Measurements from ENCODE around the gene SGMS1.

Gene SGMS1

GRCh38 chr10:50635286-50635685 is 11.5 kb upstream of the SGMS1 start:
- FAIRE-seq, result no peak

DNA sequence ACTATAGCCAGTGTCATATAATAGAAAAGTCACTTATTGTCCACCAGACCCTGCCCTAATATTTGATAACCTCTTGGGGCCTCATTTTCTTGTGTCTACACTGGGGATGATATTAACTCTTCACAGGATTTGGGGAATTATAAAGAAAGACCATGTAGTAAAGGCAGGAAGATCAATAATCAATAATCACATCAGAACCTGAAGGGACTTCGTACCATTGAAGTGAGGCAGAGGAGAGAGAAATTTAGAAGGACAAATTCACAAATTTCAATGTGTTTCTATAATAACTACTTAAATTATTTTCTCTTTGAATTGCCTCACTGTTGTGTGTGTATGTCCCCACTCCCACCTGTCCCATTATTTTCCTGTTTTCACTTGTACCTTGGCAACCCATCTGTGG is 10.7 kb upstream of the SGMS1 start:
- no peak for FAIRE-seq

- FAIRE-seq, result no peak
These were observed 7.3 kb upstream of the SGMS1 start for GRCh38 chr10:50631052-50631451.

- no peak for FAIRE-seq
These were observed 5.9 kb upstream of the SGMS1 start for GRCh38 chr10:50629495-50630122.

- FAIRE-seq, result no peak
These were observed 4.1 kb upstream of the SGMS1 start for GRCh38 chr10:50627896-50628295.

DNA sequence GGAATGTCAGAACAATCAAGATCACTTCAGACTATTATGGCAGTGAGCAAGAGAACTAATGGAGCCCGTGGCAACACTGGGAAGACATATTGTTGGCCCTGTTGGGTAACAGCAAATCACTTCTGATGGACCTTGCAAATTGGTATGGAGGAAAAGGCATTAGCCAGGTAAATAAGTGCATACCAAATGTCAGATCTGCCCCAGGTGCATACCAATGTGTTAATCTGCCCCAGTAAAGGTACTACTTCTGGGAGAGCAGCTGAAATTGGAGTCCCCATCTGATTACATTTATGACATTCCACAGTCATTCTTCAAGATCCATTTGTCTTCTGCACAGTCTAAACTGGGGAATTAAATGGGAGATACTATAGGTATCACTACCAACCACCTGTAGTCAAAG is 3.7 kb upstream of the SGMS1 start:
- no peak for FAIRE-seq

GRCh38 chr10:50625649-50626132 is 1.9 kb upstream of the SGMS1 start:
- no peak for FAIRE-seq

- FAIRE-seq, result no peak
These were observed 1.2 kb upstream of the SGMS1 start for GRCh38 chr10:50624866-50625501.

DNA sequence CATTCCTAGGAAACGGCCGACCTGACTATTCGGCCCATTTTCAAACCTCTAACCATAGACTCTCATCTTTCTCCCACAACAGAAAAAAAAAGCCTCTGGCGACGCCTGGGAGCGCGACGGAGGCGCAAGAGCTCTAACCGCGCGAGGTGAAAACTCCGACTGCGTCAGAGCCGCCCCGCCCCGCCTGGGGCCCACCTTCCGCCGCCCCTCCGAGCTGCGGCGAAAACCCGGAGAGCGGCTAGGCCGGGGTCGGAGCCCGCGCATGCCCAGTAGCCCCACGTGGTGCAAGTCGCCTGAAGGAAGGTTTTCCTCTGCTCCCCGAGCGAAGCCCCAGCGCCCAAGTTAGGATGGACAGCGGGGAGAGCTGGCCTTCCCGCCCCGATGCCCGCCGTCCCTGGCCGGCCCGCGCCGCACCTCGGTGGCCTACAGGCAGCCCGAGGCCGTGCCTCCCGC is 683 bp upstream of the SGMS1 start:
- no peak for FAIRE-seq

GRCh38 chr10:50622706-50623662 is 772 bp downstream of the SGMS1 start:
- FAIRE-seq, result no peak

- FAIRE-seq, result no peak
These were observed 1.6 kb downstream of the SGMS1 start for GRCh38 chr10:50621968-50622705.

- FAIRE-seq, result no peak
These were observed 2.9 kb downstream of the SGMS1 start for GRCh38 chr10:50620899-50621298.

DNA sequence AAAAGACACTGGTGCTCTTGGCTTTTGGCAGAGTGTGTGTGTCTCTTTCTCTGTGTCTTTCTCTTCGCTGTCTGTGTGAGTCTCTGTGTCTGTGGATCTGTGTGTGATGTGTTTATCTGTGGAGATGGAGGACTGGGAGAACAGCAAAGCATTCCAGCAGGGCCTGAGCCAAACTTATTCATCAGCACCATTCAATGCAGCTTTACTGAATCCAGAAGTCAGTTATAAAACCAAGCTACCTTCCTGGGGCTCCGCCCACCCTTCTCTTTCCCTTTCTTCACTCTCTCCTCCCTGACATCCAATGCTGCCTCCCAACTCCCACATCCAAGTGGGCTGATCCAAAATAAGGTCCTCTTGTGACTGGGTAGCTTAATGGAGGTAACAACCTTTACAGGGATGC is 3.9 kb downstream of the SGMS1 start:
- no peak for FAIRE-seq

- FAIRE-seq, result no peak
These were observed 4.6 kb downstream of the SGMS1 start for GRCh38 chr10:50619166-50619565.

DNA sequence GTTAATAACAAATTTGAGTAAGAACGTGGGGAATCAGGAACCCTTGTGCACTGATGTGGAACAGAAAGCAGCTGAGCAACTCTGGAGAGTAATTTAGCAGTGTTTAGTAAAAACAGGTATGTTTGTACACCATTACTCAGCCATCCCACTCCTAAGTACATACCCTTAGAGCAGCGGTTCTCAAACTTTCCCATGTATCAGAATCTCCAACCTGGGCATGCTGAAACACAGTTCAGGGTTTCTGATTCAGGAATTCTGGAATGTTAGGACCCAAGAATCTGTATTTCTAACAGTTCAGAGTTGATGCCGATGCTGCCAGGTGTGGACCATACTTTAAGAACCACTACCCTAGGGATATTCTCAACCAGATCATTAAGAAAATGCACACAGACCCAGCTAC is 5.1 kb downstream of the SGMS1 start:
- FAIRE-seq, result no peak

DNA sequence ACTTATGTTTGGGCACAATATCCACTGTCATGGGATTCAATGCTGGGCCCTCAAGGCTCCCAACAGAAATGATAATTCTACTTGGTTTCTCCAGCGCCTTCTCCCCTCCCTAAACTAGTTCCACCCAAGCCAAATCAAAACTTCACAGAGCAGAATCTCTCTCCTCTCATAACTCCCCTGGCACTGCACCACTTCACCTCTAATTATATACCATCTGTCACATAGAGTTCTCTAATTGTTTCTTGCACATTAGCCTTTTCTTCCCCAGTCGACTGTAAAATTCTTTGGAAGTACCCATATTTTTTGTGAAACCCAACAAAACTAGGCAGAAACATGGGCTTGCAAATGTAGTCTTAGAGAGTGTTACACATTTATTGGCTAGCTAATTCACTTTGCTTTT is 8.1 kb downstream of the SGMS1 start:
- FAIRE-seq, result no peak

DNA sequence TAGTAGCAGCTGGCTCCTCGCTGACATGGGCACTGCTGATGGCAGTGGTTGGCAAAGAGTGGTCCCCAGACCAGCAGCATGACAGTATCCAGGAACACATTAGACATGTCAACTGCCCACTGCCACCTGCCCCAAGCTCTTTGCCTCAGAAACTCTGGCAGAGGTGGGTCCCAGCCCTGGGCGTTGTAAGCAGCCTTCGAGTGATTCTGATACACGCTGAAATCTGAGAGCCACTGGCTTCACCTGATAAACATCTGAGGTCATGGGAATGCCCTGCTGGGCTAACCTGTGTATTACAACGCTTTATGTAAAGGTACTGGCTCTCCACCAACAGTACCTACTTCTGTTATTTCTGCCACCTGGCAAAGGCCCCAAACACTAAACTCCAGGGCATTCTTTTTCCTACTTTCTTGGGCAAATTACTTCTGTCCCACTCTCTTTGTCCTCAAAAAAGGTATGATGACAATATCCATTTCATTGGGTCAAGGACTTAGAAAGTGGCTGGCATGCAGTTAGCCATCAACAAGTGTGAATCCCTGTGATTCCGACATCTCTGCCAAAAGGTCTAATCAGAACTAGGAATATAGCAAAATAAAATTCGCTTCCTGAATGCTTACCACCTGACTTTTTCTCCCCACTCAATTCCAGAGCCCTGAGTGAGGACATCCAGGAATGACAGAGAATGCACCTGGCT is 9.2 kb downstream of the SGMS1 start:
- no peak for FAIRE-seq

GRCh38 chr10:50613726-50614443 is 9.9 kb downstream of the SGMS1 start:
- no peak for FAIRE-seq

GRCh38 chr10:50613150-50613549 is 10.6 kb downstream of the SGMS1 start:
- no peak for FAIRE-seq

DNA sequence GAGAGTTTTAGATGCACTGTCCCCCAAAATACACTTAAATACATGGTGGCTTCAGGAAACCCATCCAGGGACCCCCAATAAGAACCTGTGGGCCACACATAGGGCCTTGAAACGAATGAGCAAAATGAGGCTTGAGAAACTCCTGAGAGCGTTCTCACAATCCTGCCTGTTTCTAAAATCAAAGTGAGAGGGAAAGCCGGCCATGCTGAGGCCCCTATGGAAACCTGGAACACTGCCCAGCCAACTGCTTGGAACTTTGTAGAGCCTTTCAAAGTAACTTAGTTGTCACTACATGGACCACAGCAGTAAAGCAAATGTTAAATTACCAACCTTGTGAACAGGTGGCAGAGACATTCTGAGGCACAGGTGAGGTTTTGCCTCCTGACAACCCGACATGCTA is 13.4 kb downstream of the SGMS1 start:
- no peak for FAIRE-seq

DNA sequence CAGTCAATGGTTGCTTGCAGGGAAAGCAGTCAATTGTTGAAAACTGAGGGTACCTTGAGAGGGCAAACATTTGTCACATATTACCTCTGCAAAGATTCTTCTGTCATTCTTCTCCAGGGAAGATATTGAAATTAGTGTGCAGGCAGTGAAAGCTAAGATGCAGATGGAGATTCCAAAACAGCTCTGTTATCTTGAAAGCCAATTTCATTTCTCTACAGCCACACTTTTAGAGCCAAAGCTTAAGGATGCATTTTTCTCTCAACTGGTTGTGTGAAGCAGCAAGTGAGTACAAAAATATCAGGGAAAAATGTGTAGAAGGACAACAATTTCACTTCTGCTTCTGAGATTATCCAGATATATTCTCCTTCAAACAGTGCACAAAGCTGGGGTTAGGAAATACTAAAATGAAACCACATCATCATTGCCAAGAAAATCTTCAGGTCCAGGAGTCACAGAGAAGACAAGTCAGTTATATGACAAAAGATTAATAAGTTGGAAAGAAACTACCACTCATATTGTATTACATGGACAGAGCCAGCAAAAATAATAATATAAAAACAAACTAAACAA is 16.3 kb downstream of the SGMS1 start:
- FAIRE-seq, result no peak

All from colon (tissue), 2 donors.